Cortex of kidney (tissue), 1 donor: ENCODE measurements around the gene ADD1.
"Not testable (repeated sequence)": the region's sequence is repeated elsewhere in the genome, so short reads cannot be mapped to it uniquely, and the experiment has no call there.

Experiments
- DNase-seq: peaks from one replicate; lab custom pipeline; 2025; lab: John Stamatoyannopoulos, UW

The ADD1 gene

DNA sequence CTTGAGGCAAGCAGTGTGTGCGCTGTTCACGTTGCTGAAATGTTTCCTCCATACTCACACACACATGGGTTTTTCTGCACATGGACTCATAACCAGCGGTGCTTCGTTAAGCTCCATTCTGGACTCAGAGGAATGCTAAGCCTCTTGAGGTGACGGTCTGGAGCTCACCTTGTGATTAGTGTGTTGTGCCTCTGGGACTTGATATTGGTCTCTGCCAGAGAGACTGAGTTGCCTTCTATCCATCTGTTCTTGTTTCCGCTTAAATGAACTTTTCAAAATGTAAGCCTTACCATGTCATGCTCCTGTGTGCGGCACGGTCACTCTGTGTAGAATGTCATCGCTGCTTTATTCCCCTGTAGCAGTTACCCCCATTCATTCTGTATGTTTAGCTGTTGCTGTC lies 42.5 kb downstream of the ADD1 start:
- no peak for DNase-seq

DNA sequence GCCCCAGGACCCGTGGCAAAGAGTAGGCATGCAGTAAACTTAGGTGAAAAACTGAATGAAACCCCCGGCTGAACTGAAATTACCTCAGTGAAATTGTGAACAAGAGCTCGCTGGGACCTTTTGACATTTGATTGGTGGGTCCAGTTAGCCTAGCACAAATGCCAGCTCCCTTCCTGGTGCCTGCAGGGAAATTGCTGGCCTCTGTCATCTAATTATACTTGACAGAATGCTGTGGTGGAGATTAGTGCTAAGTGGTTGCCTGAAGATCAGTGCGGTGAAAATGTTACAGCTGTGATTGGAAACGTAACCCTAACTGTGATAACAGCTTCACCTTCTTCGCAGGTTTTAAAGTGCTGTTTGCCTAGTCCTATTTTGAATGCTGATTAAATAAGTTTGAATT lies 43.0 kb downstream of the ADD1 start:
- no peak for DNase-seq

DNA sequence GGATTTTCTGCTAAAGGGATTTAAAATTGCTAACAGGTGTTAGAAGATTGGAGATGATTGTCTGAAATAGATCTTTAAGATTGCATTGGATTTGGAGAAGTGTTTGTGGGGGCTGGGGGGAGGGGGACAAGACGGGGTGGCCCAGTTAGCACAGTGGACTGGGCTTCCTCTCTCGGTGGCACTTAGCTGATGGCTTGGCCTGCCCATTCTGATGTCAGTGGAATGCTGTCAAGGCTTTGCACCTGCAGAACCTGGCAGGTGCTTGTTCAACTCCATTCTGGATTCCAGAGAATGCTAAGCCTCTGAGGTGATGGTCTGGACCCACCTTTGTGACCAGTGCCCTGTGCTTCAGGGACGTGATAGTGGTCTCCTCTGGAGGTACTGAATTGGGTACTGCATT lies 43.7 kb downstream of the ADD1 start:
- no peak for DNase-seq

DNA sequence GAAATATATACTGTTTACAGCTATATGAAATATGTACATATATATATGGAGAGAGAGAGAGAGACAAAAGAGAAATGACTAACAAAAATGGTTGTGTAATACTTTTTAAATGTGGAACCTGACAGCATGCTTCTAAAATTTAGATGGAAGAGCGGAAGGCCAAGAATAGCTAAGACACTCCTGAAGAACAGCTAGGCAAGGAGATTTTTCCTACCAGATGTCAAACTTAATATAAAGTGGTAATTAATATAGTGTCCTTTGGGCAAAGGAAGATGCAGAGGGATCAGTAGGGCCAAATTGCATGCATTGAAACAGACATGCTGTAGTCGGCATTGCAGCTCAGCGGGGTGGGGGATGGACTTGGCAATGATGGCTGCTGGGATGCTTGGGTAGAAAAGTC lies 45.2 kb downstream of the ADD1 start:
- no peak for DNase-seq

DNA sequence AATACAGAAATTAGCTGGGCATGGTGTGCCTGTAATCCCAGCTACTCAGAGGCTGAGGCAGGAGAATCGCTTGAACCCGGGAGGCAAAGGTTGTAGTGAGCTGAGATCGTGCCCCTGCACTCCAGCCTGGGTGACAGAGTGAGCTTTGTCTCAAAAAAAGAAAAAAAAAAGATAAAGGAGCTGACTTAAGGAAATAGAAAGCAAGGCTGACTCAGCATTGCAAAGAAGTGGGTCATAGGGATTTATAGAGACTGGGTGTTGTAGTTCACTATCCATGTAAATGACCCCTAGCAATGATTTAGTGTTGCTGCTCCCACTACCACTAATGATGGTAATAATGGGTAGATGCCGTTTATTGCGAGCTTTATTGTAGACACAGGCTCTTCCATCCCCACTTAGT lies 47.6 kb downstream of the ADD1 start:
- DNase-seq, result no peak

DNA sequence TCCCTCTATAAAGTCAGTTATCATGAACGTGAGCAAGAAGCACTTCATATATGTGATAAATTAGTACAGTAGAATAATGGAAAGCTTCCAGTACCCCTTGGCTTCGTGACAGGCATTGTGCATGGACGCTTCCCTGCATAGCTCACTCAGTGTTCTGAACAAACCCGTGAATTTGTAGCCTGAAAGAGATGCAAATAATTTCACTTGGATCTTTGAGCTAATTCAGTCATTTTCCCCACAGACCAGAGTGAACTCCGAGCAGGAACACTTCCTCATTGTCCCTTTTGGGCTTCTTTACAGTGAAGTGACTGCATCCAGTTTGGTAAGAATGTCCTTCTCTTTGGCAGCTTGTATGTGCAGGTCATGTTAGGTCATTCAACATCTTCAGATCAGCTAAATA lies 50.1 kb downstream of the ADD1 start:
- DNase-seq, result no peak

DNA sequence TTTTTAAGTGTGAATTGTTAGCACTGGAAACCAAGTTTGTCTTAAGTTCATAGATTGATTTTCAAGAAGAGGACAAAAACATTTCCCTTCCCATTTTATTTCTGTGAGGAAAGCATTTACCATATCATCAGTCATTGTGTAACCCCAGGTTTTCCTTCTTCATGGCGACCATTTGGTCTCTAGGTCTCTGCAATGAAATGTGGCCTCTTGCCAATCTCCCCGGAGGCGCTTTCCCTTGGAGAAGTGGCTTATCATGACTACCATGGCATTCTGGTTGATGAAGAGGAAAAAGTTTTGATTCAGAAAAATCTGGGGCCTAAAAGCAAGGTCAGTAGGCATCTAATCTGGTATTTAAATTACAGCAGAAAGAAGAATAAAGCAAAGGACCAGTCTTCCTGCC lies 54.4 kb downstream of the ADD1 start:
- no peak for DNase-seq

DNA sequence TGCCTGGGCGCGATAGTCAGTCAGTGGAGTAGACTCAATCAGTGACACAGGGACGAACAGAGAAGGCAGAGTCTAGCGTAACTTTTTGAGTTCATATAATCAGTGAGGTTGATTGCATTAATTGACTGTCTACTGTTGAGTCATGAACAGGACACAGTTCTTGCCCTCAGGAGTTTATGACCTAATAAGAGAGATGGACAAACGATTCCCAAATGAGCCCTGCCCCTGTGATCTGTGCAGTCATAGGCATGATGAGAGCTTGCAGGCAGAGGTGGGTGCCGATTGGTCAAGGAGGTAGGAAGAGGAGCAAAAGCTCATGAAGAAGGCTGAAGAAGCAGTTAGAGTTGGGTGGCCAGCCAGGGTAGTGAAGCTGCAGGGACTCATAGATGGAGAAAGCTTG lies 57.1 kb downstream of the ADD1 start:
- DNase-seq, result no peak

DNA sequence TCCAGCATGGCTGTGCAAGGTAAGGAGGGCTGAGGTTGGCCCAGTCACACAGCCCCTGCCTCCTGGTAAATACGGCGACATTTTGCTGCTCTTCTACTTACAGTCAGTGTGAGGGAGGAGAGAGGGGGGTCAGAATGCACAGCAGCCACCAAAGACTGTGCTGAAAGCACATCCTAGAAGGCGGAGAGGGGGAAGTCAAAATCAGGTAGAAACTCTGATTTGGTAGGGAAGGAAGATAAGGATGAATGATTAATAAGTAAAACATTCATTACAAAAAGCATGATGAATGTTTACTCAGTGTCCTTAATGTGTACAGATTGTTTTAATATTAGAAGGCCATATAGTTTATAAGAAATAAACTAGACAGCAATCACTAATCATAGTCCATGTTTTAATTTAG lies 57.5 kb downstream of the ADD1 start:
- DNase-seq, result no peak

DNA sequence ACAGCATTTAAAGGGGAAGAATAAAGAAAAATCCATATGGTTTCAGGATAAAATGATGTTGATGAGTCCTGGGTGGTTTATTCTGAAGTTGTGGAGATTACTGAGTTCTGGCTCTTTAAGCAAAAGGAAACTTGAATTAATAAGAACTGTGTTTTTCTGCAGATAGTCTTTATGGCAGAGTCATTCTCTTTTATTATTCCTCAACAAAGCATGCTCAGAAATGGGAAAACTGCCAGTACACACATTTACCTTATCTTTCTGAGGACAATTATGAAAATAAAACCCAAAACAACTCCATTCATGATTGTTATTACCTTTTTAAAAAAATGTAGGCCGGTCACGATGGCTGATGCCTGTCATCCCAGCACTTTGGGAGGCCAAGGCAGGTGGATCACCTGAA lies 58.5 kb downstream of the ADD1 start:
- DNase-seq, result no peak

DNA sequence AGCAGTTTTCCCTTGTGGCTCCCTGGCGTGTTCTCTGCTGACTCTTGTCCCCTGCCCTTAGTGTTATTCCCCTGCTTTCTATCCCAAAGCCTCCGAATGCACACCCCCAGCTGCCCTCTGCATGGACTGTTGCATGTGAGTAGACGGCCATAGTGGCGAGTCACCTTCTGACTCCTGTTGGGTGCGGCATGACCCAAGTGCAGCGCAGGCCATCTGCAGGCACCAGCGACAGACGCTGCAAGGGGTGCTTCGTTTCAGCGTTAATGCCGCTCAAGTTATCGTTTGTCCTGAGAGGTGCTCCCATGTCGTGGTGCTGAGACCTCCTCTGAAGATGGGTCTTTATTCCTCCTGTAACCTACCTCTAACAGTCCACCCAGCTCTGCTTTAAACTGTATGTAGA lies 61.9 kb downstream of the ADD1 start:
- DNase-seq, result no peak

DNA sequence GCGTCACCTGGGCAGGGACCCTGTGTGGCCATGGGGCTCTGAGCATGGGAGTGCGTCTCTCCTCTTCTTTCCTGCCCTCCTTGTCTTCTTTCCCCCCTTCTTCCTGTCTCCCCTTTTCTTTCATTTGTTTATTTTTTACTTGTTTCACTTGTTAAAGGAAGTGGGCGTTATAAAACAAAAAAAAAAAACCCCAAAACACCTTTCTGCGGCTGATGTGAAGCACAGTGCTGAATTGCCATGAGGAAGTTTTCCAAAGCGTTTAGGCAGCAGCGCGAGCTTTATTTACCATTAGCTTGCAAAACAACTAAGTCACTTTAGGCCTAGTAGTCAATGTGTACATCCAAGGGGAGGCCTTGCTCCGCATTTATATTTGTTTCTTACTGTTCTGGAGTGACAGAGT lies 62.6 kb downstream of the ADD1 start:
- DNase-seq, result no peak

DNA sequence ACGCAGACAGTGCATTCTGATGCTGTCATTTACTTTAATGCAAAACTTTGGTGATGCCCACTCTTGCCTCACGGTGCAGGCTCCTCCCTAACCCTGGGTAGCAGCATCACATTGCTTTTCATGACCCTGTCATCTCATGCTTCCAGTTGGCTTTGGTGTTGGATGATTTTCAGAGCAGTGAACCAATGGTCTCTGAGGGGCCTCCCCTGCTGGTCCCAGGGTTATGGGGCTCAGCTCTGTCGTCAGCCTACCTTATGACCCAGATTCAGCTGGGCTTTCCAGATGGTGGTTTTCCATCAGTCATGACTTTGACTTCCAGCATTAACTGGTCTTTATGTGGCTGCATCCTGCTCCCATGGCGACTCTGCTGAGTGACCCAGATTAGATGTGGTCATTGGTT lies 63.6 kb downstream of the ADD1 start:
- DNase-seq, result no peak

DNA sequence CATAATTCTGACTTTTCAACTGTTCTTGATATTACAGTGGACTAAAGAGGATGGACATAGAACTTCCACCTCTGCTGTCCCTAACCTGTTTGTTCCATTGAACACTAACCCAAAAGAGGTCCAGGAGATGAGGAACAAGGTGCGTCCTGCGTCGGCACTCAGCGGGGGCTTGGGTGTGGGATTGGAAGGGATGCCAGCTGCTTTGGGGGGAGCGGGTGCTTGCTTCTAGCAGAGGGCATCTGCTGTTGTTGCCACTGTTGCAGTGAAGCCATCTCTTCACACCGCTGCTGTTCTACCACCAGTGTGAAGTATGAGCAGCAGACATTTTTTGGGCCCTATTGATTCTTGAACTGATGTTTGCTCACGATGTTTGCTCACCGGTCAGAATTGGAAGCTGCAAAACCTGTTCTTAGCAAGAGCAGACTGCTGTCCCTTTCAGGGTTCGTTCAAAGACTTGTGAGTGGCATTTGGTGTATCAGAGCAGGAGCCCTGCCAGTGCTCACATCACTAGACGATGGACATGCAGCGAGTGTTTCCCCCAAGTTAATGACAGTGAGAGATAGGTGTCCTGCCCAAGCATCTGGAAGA lies 64.2 kb downstream of the ADD1 start:
- DNase-seq, result no peak

DNA sequence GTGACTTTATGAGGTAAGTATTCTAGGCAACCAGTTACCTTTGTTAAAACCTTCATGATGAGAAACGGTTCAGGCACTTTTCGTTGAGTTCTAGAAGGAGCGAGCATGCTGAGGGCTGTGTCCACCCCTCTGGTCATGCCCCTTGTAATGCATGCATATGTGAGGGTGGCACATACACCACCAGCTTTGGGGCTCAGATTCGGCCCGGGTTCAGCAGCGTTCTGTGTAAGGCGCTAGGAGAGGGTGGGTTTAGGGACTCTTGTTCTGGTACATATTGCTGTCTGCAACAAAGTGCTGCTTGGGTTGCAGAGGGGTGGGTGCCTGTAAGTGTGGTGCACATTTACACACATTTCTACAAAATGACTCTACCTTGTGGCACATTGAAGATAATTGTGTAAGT lies 65.0 kb downstream of the ADD1 start:
- no peak for DNase-seq

DNA sequence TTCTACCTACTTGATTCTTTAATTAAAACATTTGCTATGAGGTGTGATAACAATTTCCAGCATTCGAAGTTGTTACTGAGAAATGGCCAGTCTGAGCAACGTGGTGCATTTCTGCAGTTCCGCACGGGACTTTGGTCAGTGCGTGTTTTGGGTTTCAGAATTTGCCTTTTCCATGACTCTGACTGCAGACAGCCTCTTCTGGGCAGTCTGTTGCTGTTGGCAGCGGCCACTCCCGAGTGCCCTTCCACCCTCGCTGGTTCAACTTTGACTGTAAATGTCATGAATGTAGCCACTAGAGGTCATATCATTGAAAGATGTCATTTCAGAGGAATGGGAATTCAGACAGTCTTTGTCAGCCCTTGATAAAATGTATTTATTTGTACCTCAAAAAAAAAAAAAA lies 65.9 kb downstream of the ADD1 start:
- no peak for DNase-seq

DNA sequence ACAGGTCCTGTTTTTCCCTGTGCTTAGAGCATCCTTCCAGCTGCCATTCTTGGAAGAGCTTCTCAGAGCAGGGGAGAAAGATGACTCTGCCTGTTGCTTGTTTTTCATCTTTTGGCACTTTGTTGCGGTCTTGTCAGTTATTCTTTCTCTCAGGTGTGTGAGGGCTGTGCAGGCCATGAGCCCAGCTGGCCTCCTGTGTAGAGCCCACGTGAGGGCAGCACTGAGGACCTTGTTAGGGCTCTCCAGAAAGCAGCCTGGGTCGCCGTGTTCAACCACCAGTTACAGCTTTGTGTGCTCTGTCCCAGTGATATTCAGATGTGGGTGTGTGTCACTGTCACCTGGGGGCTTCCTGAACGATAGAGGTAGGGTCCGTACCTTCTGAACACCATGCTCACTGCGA lies 66.8 kb downstream of the ADD1 start:
- no peak for DNase-seq

DNA sequence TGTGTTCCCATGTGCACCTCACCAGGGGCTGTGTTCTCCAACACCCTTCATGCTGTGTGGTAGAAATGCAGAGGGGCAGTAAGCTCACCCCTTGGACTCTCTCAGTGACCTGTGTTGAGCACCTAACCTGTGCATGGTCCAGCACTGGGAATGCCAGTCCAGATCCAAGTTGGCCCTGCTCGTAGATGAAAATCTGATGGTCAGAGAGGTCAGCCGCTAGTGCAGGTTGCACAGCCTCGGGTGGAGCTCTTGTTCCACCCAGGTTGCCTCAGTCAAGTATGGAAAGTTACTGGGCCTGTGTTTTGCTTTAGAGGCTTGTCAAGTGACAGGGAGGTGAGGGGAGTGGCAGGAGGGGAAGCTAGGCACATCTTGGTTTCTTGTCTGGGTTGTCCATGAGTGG lies 68.2 kb downstream of the ADD1 start:
- DNase-seq, result no peak

DNA sequence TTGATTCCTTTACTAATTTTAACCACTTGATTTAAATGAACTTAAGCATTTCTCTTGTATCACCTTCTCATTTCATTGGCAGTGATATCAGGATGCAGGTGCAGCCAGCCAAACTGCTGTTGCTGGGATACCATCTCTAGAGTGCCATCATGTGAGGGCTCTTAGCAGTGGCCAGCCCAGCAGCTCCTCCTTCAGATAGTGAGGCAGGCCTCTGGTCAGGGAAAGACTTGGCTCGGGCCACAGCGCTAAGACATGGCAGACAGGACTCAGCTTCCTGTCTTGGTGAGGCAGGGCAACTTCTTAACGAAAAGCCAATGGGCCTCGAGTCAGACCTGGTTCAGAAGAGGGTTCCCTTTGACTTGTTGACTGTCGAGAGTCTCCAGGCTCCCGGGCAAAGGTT lies 69.5 kb downstream of the ADD1 start:
- no peak for DNase-seq

DNA sequence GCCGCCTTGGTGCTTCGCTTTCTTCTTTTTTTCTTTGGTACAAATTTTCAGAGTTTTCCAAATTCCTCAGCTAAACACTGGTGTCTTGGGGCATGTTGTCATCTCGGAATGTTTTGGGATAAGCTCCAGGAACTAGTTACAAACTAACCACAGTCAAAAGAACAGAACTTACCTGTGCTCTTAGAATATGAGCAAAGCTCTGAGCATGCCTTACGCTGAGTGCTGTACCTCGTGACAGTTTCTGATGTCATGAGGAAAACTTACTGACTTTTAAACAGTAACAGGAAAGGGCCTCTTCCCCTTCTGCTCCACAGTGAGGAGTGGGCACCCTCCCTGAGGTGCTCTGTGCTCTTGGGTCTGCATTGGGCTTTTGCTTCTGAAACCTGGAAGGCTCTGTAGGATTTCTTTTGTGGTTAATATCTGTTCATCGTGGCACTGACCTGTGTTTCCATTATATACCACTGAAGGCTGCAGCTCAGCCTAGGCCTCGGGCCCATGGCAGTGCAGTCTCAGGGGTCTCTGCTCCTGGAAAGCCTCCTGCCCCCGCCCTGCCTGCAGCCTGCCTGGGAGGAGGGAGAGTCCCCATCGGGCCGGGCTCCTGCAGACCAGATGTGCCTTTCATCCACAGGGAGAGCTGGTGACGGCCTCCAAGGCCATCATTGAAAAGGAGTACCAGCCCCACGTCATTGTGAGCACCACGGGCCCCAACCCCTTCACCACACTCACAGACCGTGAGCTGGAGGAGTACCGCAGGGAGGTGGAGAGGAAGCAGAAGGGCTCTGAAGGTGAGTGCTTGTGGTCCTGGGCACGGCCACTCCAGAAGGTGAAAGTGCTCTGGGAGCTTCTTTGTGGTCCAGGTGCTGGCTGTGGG lies 70.8 kb downstream of the ADD1 start:
- no peak for DNase-seq

DNA sequence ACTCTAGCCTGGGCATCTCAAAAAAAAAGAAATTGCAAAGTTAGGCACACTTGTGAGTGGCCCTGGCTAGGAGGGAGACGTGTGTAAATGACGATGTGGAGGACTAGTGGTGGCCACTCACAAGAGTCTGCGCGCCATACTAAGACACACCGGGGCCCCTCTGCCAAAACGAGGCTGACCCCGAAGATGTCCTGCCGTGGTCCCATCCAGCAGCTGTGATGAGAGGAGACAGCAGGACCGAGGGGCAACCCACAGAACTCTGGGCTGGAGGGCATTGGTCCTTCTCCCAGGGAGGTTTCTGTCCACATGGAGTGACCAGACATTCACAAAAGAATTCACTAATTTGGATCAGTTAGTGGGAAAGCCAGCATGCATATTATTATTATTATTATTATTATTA lies 72.1 kb downstream of the ADD1 start:
- no peak for DNase-seq

DNA sequence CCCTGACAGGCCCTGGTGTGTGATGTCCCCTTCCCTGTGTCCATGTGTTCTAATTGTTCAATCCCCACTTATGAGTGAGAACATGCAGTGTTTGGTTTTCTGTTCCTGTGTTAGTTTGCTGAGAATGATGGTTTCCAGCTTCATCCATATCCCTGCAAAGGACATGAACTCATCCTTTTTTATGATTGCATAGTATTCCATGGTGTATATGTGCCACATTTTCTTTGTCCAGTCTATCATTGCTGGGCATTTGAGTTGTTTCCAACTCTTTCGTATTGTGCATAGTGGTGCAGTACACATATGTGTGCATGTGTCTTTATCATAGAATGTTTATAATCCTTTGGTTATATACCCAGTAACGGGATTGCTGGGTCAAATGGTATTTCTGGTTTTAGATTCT lies 73.1 kb downstream of the ADD1 start:
- DNase-seq, result not testable (repeated sequence)

DNA sequence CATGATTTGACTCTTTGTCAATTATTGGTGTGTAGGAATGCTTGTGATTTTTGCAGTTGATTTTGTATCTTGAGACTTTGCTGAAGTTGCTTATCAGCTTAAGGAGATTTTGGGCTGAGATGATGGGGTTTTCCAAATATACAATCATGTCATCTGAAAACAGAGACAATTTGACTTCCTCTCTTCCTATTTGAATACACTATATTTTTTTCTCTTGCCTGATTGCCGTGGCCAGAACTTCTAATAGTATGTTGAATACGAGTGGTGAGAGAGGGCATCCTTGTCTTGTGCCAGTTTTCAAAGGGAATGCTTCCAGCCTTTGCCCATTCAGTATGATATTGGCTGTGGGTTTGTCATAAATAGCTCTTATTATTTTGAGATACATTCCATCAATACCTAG lies 74.7 kb downstream of the ADD1 start:
- DNase-seq, result not testable (repeated sequence)

DNA sequence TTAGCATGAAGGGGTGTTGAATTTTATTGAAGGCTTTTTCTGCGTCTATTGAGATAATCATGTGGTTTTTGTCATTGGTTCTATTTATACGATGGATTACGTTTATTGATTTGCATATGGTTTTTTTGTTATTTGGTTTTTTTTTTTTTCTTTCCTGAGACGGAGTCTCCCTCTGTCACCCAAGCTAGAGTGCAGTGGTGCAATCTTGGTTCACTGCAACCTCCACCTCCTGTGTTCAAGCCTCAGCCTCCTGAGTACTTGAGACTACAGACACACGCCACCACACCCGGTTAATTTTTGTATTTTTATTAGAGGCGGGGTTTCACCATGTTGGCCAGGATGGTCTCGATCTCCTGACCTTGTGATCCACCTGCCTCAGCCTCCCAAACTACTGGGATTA lies 75.1 kb downstream of the ADD1 start:
- DNase-seq, result not testable (repeated sequence)
